GM12878 (cell line): Measurements from ENCODE around the gene IRF1. TPM values are rescaled to one million over a fixed set of nuclear protein-coding genes. Genes with fewer than 3 reads are reported as not detected.
A peak's percentile ranks its signal among the peaks of the same experiment; 100 is the strongest.

ENCODE experiments used
- CBFB ChIP-seq: IDR thresholded peaks from 2 replicates; pipeline ENCODE4 v1.6.1; 2016; ENCODE audit warnings: antibody characterized with exemption, low read depth
- DPF2 ChIP-seq: fragments of 450-650 bp; IDR thresholded peaks from 2 replicates; pipeline ENCODE4 v1.6.1; 2017; ENCODE audit warnings: mild to moderate bottlenecking
- EED ChIP-seq: sonication (generic); IDR thresholded peaks from 2 replicates; pipeline ENCODE4 v1.6.1; 2016; ENCODE audit warnings: antibody characterized with exemption, low read depth
- EGR1 ChIP-seq, 2 experiments: IDR thresholded peaks; 1 replicate in 1 of 2; 2 replicates in 1 of 2; pipeline ENCODE4 v1.6.1; 2011 to 2012; ENCODE audit warnings: low read depth in 2 of 2, low read length in 2 of 2, borderline replicate concordance in 1 of 2, mild to moderate bottlenecking in 1 of 2, moderate library complexity in 1 of 2
- FOXM1 ChIP-seq: IDR thresholded peaks from 2 replicates; pipeline ENCODE4 v1.6.1; 2012; ENCODE audit warnings: low read depth, mild to moderate bottlenecking, inconsistent platforms, low read length, moderate library complexity
- KLF5 ChIP-seq: fragments of 450-650 bp; IDR thresholded peaks from 2 replicates; pipeline ENCODE4 v1.6.1; 2014; ENCODE audit warnings: mild to moderate bottlenecking; ENCODE audit not compliant: partially characterized antibody
- MXI1 ChIP-seq: fragments of 150-350 bp; IDR thresholded peaks from 2 replicates; pipeline ENCODE4 v1.6.1; 2011; ENCODE audit warnings: low read depth, mild to moderate bottlenecking, inconsistent platforms, low read length, improper control_type of control experiment
- SIN3A ChIP-seq: IDR thresholded peaks from 2 replicates; pipeline ENCODE4 v1.6.1; 2012; ENCODE audit warnings: low read depth, low read length, improper control_type of control experiment
- SREBF1 ChIP-seq: IDR thresholded peaks from 2 replicates; pipeline ENCODE4 v1.6.1; 2012; ENCODE audit warnings: mild to moderate bottlenecking, low read length
- TCF3 ChIP-seq: IDR thresholded peaks from 2 replicates; pipeline ENCODE4 v1.6.1; 2012; ENCODE audit warnings: low read depth, mild to moderate bottlenecking, low read length, borderline replicate concordance; ENCODE audit not compliant: insufficient read depth
- ZNF207 ChIP-seq: fragments of 450-650 bp; IDR thresholded peaks from 2 replicates; pipeline ENCODE4 v1.6.1; 2014; ENCODE audit warnings: antibody characterized with exemption, mild to moderate bottlenecking, borderline replicate concordance
- ZNF592 ChIP-seq: fragments of 450-650 bp; IDR thresholded peaks from 2 replicates; pipeline ENCODE4 v1.6.1; 2017; ENCODE audit warnings: mild to moderate bottlenecking, moderate library complexity
- ZNF622 ChIP-seq: fragments of 450-650 bp; IDR thresholded peaks from 2 replicates; pipeline ENCODE4 v1.6.1; 2017; ENCODE audit warnings: mild to moderate bottlenecking, inconsistent platforms
- ZNF687 ChIP-seq: fragments of 450-650 bp; IDR thresholded peaks from 2 replicates; pipeline ENCODE4 v1.6.1; 2017; ENCODE audit warnings: mild to moderate bottlenecking, moderate library complexity
- polyA plus RNA-seq, 11 experiments: library from polyadenylated mRNA; depleted of rRNA in 4 of 11; unstranded in 6 of 11; stranded (reverse) in 5 of 11; fragments of >200 nt; fragmentation: Nextera tagmentation in 4 of 11; fragmentation: Illumina TruSeq in 1 of 11; extraction: Ambion mirVana in 4 of 11; extraction: Trizol in 1 of 11; gene quantifications; 1 replicate in 1 of 11; 2 replicates in 10 of 11; pipeline versions ENCODE4 v1.2.1 to v1.2.3, GENCODE V29; 2011 to 2016; ENCODE audit warnings: inconsistent platforms in 2 of 11, missing spikeins in 2 of 11, low read depth in 1 of 11
- total RNA-seq, 4 experiments: library from RNA; depleted of rRNA in 3 of 4; stranded (reverse); fragments of >200 nt in 3 of 4; fragmentation: Illumina TruSeq in 1 of 4; extraction: Trizol in 1 of 4; gene quantifications; 2 replicates each; pipeline versions ENCODE4 v1.2.1 to v1.2.3, GENCODE V29; 2013 to 2021
- TF ChIP-seq, protein P1 (sequence below): fragments of 450-650 bp; IDR thresholded peaks from 2 replicates; pipeline ENCODE4 v1.6.1; 2016; ENCODE audit warnings: mild to moderate bottlenecking
- TF ChIP-seq, protein P2 (sequence below): IDR thresholded peaks from 2 replicates; pipeline ENCODE4 v1.6.1; 2011; ENCODE audit warnings: low read depth, mild to moderate bottlenecking, low read length, moderate library complexity, borderline replicate concordance; ENCODE audit errors: extremely low read depth

IRF1 gene
- total and polyA plus RNA-seq, 10 of the 15 experiments (the other 5 are each of a cell fraction or from before 2014, with no cell fraction given), result 6.9 to 68.0 (median 49.6) TPM

- TF ChIP-seq EGR1 (IDR thresholded peaks at IDR 0.05; ENCODE audit: borderline replicate concordance in 1 of 2, low read depth in 2 of 2, low read length in 2 of 2) (peak in 1 of 2 experiments; percentile 5; a peak in 1 of 3 replicates), FOXM1 (no peak), ZNF622 (no peak), SIN3A (0 out of 2 replicates have a peak, but pooled peaks have one; percentile 6), ZNF687 (peak; percentile 23), SREBF1 (no peak), TCF3 (0 out of 2 replicates have a peak, but pooled peaks have one; percentile 26), MXI1 (peak; percentile 67; the same call in 1 of the 2 replicates), ZNF592 (no peak), DPF2 (peak; percentile 88), KLF5 (peak; percentile 59), EED (peak; percentile 92), ZNF207 (no peak), CBFB (peak; percentile 97)
- TF ChIP-seq, protein P1, sequence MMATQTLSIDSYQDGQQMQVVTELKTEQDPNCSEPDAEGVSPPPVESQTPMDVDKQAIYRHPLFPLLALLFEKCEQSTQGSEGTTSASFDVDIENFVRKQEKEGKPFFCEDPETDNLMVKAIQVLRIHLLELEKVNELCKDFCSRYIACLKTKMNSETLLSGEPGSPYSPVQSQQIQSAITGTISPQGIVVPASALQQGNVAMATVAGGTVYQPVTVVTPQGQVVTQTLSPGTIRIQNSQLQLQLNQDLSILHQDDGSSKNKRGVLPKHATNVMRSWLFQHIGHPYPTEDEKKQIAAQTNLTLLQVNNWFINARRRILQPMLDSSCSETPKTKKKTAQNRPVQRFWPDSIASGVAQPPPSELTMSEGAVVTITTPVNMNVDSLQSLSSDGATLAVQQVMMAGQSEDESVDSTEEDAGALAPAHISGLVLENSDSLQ, result peak; percentile 47; the same call in 1 of the 2 replicates
- TF ChIP-seq, protein P2, sequence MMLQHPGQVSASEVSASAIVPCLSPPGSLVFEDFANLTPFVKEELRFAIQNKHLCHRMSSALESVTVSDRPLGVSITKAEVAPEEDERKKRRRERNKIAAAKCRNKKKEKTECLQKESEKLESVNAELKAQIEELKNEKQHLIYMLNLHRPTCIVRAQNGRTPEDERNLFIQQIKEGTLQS, result no peak
Observed at GRCh38 chr5:132466433-132467286, 23.9 kb downstream of the IRF1 start (continued).
